Stimulated activated CD8-positive, alpha-beta memory T cell treated with anti-CD3 and anti-CD28 coated beads, Interleukin-15, amount 100 ng/mL, for 24 hours (primary cell): ENCODE measurements around the gene SPDYE2.
"Not testable (repeated sequence)": the region's sequence is repeated elsewhere in the genome, so short reads cannot be mapped to it uniquely, and the experiment has no call there.

Experiments
- DNase-seq: peaks from one replicate; pipeline ENCODE4 v3.0.0-alpha.2; 2020; ENCODE audit warnings: low read depth

SPDYE2 gene

DNA sequence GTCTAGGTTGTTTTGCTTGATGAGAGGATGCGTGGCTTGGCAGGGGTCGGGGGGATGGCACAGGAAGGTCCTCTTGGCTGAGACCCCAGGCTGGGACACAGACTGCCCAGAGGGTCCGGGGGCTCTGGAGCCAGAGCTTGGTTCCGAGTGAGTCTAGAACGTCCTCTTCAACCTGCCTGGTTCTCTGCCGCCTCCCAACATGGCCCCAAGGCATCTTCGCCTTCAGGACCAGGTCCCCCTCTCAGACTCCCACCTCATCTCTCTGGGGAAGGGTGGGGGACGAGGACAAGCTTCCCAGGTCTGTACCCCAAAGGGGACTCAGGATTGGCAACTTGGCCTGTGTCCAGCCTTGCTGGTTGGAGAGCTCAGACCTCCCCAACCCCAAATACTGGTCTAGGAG, 8.9 kb upstream of the SPDYE2 start:
- not testable (repeated sequence) for DNase-seq

DNA sequence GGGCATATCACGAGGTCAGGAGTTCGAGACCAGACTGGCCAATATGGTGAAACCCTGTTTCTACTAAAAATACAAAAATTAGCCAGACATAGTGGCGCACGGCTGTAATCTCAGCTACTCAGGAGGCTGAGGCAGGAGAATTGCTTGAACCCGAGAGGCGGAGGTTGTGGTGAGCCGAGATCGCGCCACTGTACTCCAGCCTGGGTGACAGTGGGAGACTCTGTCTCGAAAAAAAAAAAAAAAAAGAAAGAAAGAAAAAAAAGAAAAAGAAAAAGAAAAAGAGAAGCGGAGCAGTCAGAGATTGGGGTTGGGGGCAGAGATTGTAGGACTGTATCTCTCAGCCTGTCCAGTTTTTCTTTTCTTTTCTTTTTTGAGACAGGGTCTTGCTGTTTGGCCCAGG, 8.3 kb upstream of the SPDYE2 start:
- DNase-seq, result not testable (repeated sequence)

DNA sequence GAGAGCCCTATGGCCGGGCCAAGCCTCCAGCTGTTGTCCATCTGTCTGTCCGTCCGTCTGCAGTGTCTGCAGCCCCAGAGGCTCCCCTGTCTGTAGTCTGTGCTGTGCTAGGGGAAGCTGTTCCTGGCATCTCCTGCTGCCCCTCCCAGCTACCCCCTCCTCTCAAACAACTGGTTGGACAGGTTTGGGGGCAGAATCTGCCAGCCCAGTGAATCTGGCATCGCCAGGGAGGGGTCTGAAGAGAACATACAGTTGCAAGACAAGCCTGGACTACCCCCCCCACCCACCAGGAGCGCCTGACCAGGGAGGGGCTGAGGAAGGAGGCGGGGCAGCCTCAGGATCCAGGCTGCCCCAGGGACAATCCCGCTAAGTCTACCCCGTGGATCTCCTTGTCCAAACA, 7.4 kb upstream of the SPDYE2 start, which contains the start of gene UPK3BL2:
TSS of gene UPK3BL2 (minus strand) at position 101 of the 400 bp plus-strand sequence. CDS start at position 41, 60 bp downstream.
- not testable (repeated sequence) for DNase-seq

DNA sequence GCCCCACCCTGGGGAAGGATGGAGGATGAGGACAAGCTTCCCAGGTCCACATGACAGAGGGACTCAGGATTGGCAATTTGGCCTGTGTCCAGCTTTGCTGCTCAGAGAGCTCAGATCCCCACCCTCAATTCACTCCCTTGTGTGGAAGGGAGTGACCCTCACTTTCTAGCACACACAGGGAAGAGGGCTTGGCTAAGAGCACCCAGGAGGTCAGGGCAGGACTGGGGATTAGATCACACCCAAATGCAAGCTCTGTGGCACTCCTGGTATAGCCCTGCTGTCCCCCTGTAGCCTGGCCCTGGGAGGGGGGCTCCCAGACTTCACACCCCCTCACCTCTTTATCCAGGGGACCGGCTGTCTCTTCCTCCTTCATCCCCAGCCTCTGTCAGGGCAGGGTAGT, 6.7 kb upstream of the SPDYE2 start:
- not testable (repeated sequence) for DNase-seq

DNA sequence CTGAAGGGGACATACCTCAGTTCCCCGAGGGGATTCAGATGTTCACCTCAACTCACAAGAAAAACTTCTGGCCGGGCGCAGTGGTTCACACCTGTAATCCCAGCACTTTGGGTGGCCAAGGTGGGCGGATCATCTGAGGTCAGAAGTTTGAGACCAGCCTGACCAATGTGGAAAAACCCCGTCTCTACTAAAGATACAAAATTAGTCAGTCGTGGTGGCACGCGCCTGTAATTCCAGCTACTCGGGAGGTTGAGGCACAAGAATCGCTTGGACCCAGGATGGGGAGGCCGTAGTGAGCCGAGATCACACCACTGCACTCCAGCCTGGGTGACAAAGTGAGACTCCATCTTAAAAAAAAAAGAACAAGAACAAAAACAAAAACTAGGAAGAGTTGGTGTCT, 5.7 kb upstream of the SPDYE2 start:
- not testable (repeated sequence) for DNase-seq

DNA sequence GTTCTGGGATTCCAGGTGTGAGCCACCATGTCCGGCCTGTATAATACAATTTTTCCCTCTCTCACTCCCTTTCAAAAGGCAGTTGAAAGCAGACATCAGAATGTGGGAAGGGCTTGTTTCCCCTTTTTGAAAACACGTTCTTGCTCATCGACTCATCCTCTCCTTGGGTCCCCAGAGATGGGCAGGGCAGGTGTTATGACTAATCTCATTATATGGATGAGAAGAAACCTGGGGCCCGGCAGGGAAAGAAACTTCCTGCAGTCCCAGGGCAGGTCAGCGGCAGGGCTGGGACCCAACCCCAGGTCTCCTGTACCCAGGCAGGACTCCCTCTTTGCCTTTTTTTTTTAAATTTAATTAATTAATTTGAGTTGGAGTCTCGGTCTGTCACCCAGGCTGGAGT, 4.7 kb upstream of the SPDYE2 start:
- not testable (repeated sequence) for DNase-seq

DNA sequence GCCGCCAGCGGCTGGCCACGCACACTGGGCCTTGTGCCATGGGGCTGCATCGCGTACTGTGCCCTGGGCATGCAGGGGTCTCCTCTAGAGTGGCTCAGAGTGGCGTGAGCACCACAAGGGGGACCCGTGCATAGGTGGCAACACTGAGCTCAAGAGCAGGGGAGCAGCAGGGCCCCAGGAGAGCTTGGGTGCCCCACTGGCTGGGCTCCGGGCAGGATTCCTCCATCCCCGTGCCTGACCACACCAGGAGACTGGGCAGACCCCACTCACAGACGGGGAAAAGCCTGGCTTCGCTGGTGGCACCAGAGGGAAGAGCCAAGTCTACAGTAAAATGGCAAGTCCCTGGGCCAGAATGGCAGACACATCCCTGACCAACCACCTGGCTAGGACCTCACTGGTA, 17.6 kb downstream of the SPDYE2 start:
- DNase-seq, result not testable (repeated sequence)

DNA sequence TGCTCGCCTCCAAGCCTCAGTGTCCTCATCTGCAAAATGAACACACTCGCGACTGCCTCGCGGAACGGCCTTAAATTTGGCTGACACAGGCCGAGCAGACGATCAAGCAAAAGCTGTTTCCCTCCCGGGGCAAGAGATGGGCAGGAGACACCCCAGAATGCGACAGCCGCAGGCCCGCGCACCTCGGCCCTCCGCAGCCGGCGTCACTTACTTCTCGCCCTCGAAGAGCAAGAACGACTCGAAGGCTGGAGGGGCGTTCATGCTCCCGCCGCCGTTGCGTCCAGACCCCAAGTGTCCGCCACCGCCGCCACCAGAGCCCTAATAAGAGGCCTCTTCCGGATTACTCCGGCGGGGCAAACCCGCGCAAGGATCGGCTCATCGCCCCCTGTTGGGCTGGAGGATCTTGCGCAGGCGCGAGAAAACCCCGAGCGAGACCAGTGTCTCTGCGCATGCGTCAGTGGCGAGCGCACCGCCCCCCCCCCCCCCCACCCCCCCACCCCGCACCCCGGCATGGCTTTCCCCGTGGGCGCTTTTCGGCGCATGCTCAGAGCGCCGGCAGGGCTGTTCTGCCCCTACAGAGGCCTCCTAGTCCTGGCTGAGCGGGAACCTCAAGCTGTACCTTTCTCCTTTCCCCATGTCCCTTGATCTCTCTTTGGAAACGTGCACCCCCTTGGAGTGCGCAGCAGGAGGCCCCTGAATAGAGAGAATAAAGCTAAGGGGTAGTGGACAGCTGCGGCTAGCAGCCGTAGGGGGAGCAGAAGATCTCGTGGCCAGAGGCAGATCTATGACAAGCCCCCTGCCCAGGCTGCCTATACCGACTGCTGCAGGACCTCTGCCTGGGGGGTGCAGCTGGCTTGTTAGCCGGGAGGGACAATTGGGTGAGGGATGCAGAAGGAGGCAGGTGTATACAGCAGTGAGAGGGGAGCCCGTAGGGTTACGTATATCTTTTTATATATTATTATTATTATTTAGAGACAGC, 21.5 kb downstream of the SPDYE2 start, which contains the start of gene POLR2J3:
TSS of gene POLR2J3 (minus strand) at position 323 of the 979 bp plus-strand sequence. CDS start at position 261, 62 bp downstream.
- peak; percentile 100 for DNase-seq

DNA sequence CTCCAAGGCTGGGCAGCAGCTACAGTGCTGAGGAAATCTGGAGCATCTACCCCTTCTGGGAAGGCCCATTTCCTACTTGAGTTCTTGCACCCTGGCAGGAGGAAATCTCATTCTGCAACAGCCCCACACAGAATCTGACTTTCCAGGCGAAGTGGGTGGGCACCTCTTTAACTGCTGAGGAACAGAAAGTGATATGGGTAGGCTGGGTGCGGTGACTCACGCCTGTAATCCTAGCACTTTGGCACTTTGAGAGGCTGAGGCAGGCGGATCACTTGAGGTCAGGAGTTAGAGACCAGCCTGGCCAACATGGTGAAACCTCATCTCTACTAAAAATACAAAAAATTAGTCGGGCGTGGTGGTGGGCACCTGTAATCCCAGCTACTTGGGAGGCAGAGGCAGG, 23.6 kb downstream of the SPDYE2 start:
- not testable (repeated sequence) for DNase-seq

DNA sequence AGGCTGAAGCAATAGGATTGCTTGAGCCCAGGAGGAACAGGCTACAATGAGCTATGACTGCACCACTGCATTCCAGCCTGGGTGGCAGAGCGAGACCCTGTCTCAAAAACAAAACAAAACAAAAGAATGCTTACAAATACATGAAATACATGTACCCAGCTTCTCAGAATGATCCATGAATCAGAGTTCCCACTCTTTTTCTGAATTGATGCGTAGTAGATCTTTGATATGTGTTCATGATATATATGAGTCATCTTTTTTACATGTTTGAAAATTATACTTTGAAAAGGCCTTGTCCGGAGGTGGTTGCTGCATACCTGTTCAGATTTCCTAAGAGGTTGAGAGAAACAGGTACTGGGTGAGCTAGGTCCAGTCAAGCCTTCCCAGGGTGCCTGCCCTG, 25.3 kb downstream of the SPDYE2 start:
- DNase-seq, result not testable (repeated sequence)

DNA sequence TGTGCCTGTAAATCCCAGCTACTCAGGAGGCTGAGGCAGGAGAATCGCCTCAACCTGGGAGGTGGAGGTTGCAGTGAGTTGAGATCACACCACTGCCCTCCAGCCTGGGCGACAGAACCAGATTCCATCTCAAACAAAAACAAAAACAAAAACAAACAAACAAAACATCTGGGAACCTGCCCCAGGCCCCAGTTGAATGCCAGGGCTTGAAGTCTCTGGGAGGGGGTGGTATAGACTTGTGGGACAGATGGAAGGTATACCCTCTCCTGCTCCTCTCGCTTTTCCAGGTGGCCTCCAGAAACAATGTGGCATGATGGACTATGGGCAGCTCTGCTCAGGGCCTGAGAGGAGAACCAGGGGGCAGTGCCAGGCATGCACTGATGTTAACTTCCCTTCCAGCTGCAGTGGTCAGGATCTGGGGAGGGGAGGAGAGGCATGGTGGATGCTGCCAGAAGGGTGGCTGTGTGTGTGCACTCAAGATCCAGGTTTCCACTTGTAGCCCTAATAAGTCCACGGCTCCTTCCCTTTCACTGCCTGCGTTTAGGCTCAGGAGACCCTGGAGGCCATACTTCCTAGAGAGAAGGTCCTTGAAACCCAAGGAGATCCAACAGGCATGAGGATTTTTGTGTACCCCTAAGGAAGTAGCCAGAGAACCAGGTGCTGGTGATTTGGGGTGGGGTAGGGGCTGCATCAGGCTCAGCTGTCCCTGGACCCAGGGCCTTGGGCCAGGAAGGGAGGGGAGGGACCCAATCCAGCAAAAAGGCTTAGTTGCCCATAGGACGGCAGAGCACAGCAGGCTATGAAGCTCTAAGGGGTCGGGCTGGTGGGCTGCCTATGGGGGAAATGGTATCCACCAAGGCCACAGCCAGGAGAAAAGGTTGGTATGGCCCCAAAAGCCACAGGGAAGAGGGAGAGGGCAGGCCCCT, 26.6 kb downstream of the SPDYE2 start:
- not testable (repeated sequence) for DNase-seq

DNA sequence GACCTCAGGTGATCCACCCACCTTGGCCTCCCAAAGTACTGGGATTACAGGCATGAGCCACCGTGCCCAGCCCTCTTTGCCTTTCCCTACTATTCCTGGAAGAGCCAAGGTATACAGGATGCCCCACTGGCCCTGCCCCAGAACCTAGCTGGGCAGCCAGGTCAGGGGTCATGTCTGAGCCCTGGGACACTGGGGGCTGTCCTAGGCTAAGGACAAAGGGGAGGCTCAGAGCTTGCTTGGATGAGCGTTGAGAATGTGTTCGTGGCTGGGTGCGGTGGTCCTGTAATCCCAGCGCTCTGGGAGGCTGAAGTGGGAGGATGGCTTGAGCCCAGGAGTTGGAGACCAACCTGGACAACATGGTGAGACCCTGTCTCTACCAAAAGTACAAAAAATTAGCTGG, 27.5 kb downstream of the SPDYE2 start:
- not testable (repeated sequence) for DNase-seq

DNA sequence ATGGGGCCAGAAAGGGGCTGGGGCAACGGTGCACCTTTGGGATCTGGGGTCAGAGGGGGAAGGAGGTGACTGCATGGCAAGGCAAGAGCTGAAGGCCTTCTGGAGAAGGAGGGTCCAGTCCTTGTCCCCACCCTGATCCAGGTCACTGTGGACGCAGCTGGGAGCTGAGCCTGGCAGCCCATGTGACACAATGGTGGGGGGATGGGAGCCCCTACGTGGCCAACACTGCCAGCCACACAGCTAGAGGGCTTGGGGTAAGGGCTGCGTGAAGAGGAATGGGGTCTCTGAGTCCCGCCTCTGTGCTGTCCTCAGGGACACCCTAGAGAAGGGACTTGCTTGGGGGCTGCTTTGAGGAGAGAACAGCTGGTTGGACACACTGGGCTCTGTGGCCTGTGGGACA, 30.7 kb downstream of the SPDYE2 start:
- DNase-seq, result not testable (repeated sequence)

DNA sequence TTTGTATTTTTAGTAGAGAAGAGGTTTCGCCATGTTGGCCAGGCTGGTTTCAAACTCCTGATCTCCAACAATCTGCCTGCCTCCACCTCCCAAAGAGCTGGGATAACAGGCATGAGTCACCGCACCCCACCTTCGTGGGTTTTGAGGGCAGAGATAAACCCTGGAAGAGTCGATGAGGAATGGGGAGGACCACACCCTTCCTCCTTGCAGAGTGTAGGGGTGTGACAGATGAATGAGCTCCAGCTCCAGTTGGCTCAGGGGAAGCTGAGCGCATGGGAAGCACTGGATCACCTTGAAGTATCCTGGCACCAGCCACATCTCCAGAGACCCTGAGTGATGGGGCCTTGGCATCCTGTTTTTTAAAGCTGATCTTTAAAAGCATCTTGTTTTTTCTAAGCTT, 32.5 kb downstream of the SPDYE2 start:
- DNase-seq, result not testable (repeated sequence)

DNA sequence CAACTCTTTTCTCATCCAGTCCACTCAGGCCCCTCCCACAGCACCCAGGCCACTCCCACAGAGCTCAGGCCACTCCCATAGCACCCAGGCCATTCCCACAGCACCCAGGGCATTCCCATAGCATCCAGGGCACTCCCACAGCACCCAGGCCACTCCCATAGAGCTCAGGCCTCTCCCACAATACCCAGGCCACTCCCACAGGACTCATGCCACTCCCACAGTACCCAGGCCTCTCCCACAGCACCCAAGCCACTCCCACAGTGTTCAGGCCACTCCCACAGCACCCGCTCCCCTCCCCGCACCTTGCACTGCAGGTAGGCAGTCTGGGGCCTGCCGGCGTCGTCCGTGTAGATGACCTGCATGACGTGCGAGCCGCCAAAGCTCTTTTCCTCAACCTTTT, 38.8 kb downstream of the SPDYE2 start:
- not testable (repeated sequence) for DNase-seq

DNA sequence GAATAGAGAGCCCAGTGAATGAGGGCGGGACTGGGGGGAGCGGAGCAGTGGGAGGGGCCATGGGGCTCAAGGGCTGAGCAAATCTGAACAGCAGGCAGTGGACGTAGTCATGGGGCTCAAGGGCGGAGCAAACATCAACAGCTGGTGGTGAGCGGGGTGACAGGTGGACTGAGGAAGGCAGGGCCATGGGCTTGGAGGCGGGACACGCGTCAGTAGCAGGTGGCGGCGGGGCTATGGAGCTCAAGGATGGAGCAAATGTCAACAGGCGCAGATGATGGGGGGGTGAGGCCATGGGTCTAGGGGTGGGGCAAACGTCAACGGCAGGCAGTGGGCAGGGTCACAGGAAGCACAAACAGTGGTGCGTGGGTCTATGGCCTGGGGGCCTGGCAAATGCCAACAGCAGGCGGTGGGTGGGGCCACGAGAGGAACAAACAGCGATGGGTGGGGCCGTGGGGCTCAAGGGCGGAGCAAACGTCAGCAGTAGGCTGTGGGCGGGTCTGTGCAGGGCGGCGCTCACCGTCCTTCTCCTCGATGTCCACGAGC, 41.5 kb downstream of the SPDYE2 start:
- not testable (repeated sequence) for DNase-seq

DNA sequence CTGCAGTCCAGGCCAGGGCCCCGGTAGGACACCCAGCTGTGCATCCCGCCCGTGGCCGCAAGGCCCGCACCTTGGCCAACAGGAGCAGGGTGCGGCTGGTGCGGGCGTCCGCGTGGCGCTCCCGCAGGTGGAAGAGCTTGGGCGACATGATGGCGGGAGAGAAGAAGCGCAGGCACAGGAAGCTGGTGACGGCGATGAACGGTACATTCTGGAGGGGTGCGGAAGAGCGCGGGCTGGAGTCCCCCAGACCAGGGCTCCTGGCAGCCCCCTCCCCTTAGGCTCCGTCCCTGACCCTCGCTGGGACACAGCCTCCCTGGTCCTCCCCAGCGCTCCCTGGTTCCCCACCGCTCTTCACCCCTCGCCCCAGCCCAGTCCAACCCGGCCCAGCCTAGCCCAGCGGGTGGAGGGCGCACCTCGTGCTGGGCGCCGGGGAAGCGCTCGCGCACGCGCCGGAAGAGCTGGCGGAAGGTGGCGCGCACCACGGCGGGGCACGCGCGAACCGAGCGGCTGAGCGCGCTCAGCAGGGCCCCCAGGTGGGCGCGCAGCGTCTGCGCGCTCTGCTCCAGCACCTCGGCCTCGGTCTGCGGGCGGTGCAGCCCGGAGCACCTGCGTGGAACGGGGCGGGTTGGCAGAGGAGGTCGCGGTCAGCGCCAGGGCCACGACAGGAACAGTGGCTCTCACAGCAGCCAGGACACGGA, 42.8 kb downstream of the SPDYE2 start:
- not testable (repeated sequence) for DNase-seq

DNA sequence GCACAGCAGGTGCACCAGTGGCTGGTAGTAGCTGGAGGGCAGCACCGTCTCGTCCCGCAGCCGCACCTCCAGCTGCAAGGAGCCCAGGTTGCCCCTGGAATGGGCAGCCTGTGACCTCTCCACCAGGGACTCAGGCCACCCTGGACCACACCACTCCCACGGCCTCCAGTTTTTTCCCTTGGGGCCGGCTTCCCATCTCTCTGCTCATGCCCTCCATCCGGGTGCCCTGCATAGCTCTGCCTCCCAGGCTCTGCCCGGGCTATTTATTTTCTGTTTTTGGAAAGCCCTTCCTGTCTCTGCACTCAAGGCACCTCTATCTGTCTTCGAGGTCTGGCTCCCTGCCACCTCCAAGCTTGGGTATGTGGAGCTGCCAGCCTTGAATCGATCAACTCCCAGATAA, 45.0 kb downstream of the SPDYE2 start:
- DNase-seq, result not testable (repeated sequence)

DNA sequence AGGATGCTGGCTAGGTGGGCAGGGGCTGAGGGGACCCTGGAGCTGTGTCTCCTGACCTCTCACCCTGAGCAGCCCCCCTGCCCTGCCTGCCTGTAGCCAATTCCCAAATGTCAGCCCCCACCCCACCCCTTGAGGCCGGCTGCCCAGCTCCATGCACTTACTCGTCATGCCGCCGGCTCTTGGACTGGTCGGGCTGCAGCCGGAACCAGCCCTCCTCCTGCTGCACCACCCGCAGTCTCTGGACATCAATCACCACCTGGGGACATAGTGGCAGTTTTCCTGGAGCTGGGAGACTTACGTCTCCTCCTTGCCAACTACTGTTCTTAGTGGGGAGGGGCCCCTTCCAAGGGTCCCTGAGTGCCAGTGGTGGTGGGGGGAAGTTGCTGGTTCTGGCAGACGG, 48.7 kb downstream of the SPDYE2 start:
- DNase-seq, result not testable (repeated sequence)

DNA sequence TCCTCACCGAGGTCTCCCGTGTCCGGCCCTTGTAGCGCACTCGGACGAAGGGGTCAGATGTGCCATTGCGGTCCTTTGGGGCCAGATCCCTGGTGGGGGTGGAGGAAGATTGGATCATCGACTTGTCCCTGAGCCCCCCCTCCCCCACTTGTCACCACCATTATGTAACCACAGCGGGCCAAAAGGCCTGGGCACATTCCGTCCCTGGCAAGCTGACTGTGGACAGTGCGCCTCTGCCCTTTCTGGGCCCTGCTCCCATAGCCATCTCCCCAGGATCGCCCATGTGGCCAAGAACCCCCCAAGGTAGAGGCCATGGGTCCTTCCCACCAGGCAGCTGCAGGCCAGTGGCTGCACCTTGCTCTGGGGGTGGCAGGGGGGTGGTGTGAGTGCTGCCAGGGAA, 51.3 kb downstream of the SPDYE2 start:
- DNase-seq, result not testable (repeated sequence)
